RWPE2 (cell line): ENCODE measurements around the gene GLIPR2.

Experiments
- ATAC-seq: fragments of 200-7000 bp; cut with Tn5 transposase; 3 replicates; pipeline ENCODE4 v1.9.1; 2021; ENCODE audit warnings: low read depth
- DNase-seq: peaks from one replicate; pipeline ENCODE4 v3.0.0-alpha.2; 2020; ENCODE audit warnings: low spot score
- H3K27ac ChIP-seq: fragments of 450-650 bp; 2 replicates; pipeline ENCODE4 v1.5.1; 2017; ENCODE audit warnings: mild to moderate bottlenecking; ENCODE audit not compliant: poor library complexity, severe bottlenecking
- H3K27me3 ChIP-seq: fragments of 250-450 bp; sonication (Bioruptor Pico); 2 replicates; pipeline ENCODE4 v1.5.1; 2021; ENCODE audit warnings: mild to moderate bottlenecking, moderate library complexity; ENCODE audit not compliant: insufficient read depth, poor library complexity, severe bottlenecking
- H3K36me3 ChIP-seq: fragments of 250-450 bp; sonication (Bioruptor Pico); 2 replicates; pipeline ENCODE4 v1.5.1; 2020; ENCODE audit warnings: low read depth, mild to moderate bottlenecking, moderate library complexity
- H3K4me1 ChIP-seq: fragments of 250-450 bp; sonication (Bioruptor Pico); 2 replicates; pipeline ENCODE4 v1.5.1; 2021; ENCODE audit warnings: mild to moderate bottlenecking, moderate library complexity; ENCODE audit not compliant: insufficient read depth, poor library complexity, severe bottlenecking
- H3K4me3 ChIP-seq: fragments of 250-450 bp; sonication (Bioruptor Pico); 2 replicates; pipeline ENCODE4 v1.5.1; 2021; ENCODE audit warnings: mild to moderate bottlenecking, moderate library complexity; ENCODE audit not compliant: severe bottlenecking
- H3K9me3 ChIP-seq: fragments of 250-450 bp; sonication (Bioruptor Pico); 2 replicates; pipeline ENCODE4 v1.5.1; 2021; ENCODE audit warnings: mild to moderate bottlenecking, moderate library complexity; ENCODE audit not compliant: severe bottlenecking
- CTCF ChIP-seq: fragments of 450-650 bp; IDR thresholded peaks from one replicate; pipeline ENCODE4 v1.5.1; 2017; ENCODE audit warnings: mild to moderate bottlenecking, moderate library complexity; ENCODE audit not compliant: poor library complexity, severe bottlenecking

Gene GLIPR2

GRCh38 chr9:36112516-36112915 lies 24.0 kb upstream of the GLIPR2 start:
- H3K36me3 ChIP-seq: no peaks in the 10 kb centered on the region
- no peak overlapping the region for H3K4me3 ChIP-seq
- H3K4me1 ChIP-seq: no peaks in the 10 kb centered on the region
- DNase-seq: no peak
- H3K27me3 ChIP-seq: no peaks in the 10 kb centered on the region
- no peak for TF ChIP-seq CTCF
- H3K27ac ChIP-seq: no peak overlapping the region
- no peak for ATAC-seq
- no peaks in the 10 kb centered on the region for H3K9me3 ChIP-seq

GRCh38 chr9:36113999-36114398 lies 22.5 kb upstream of the GLIPR2 start:
- TF ChIP-seq CTCF: no peak
- DNase-seq (no peak), ATAC-seq (no peak)
- no peaks in the 10 kb centered on the region for H3K9me3 ChIP-seq
- no peaks in the 10 kb centered on the region for H3K36me3 ChIP-seq
- no peak overlapping the region for H3K27ac ChIP-seq
- H3K27me3 ChIP-seq: no peaks in the 10 kb centered on the region
- no peak overlapping the region for H3K4me3 ChIP-seq
- H3K4me1 ChIP-seq: no peaks in the 10 kb centered on the region

- Histone ChIP-seq H3K27ac (no peak overlapping the region), H3K4me1 (no peaks in the 10 kb centered on the region), H3K36me3 (no peaks in the 10 kb centered on the region), H3K27me3 (no peaks in the 10 kb centered on the region), H3K4me3 (no peak overlapping the region), H3K9me3 (no peaks in the 10 kb centered on the region)
- ATAC-seq: no peak
- TF ChIP-seq CTCF: no peak
- no peak for DNase-seq
Measured at GRCh38 chr9:36116593-36116992, 19.9 kb upstream of the GLIPR2 start.

GRCh38 chr9:36118201-36118600 lies 18.3 kb upstream of the GLIPR2 start:
- no peak for ATAC-seq
- no peak for TF ChIP-seq CTCF

GRCh38 chr9:36118706-36119105 lies 17.8 kb upstream of the GLIPR2 start:
- DNase-seq: no peak
- no peaks in the 10 kb centered on the region for H3K36me3 ChIP-seq

More at GRCh38 chr9:36118201-36118600, 18.3 kb upstream of the GLIPR2 start:
- no peaks in the 10 kb centered on the region for H3K9me3 ChIP-seq
- H3K36me3 ChIP-seq: no peaks in the 10 kb centered on the region
- no peak overlapping the region for H3K4me3 ChIP-seq
- no peaks in the 10 kb centered on the region for H3K27me3 ChIP-seq
- H3K27ac ChIP-seq: no peak overlapping the region
- H3K4me1 ChIP-seq: no peaks in the 10 kb centered on the region
- no peak for DNase-seq

More at GRCh38 chr9:36118706-36119105, 17.8 kb upstream of the GLIPR2 start:
- no peaks in the 10 kb centered on the region for H3K4me1 ChIP-seq
- H3K27ac ChIP-seq: no peak overlapping the region
- no peaks in the 10 kb centered on the region for H3K9me3 ChIP-seq
- no peaks in the 10 kb centered on the region for H3K27me3 ChIP-seq
- no peak for ATAC-seq
- H3K4me3 ChIP-seq: no peak overlapping the region
- no peak for TF ChIP-seq CTCF
